Fibroblast of lung (primary cell): Measurements from ENCODE around the gene ATP6V0E1. TPM values are rescaled to one million over a fixed set of nuclear protein-coding genes. Genes with fewer than 3 reads are reported as not detected.

Source experiments
- DNase-seq, 2 donors: peaks; one replicate each; pipeline versions ENCODE4 v3.0.0 to v3.0.0-alpha.2; 2010; ENCODE audit warnings: low read depth in 2 of 2
- H2AFZ ChIP-seq: 2 replicates; pipeline ENCODE4 v1.5.1; 2012; ENCODE audit warnings: low read length, control low read depth, inconsistent platforms
- H3K27ac ChIP-seq: 2 replicates; pipeline ENCODE4 v1.5.1; 2011; ENCODE audit warnings: low read length, control low read depth; ENCODE audit not compliant: insufficient read depth
- H3K27me3 ChIP-seq: 2 replicates; pipeline ENCODE4 v1.5.1; 2011; ENCODE audit warnings: mild to moderate bottlenecking, low read length; ENCODE audit not compliant: control insufficient read depth, insufficient read depth
- H3K36me3 ChIP-seq: 2 replicates; pipeline ENCODE4 v1.5.1; 2011; ENCODE audit warnings: low read length; ENCODE audit not compliant: control insufficient read depth, insufficient read depth
- H3K4me1 ChIP-seq: 2 replicates; pipeline ENCODE4 v1.5.1; 2011; ENCODE audit warnings: low read length; ENCODE audit not compliant: control insufficient read depth, insufficient read depth; ENCODE audit errors: extremely low read depth
- H3K4me2 ChIP-seq: 2 replicates; pipeline ENCODE4 v1.5.1; 2011; ENCODE audit warnings: low read length, control low read depth; ENCODE audit not compliant: insufficient read depth; ENCODE audit errors: extremely low read depth
- H3K4me3 ChIP-seq, 4 experiments: fragments of 200-600 bp in 1 of 4; sonication (generic) in 1 of 4; replicated peaks in 1 of 4; 2 replicates each; pipeline ENCODE4 v1.5.1; 2011 to 2016; ENCODE audit warnings: low read length in 4 of 4, low read depth in 3 of 4, mild to moderate bottlenecking in 3 of 4, control low read depth in 2 of 4, inconsistent platforms in 1 of 4, mixed read lengths in 1 of 4; ENCODE audit not compliant: insufficient read depth in 1 of 4; ENCODE audit errors: control extremely low read depth in 1 of 4
- H3K79me2 ChIP-seq: 2 replicates; pipeline ENCODE4 v1.5.1; 2012; ENCODE audit warnings: mild to moderate bottlenecking, low read length, inconsistent platforms; ENCODE audit not compliant: control insufficient read depth, insufficient read depth
- H3K9ac ChIP-seq: 2 replicates; pipeline ENCODE4 v1.5.1; 2011; ENCODE audit warnings: mild to moderate bottlenecking, low read length, control low read depth; ENCODE audit not compliant: insufficient read depth
- H3K9me3 ChIP-seq: 2 replicates; pipeline ENCODE4 v1.5.1; 2012; ENCODE audit warnings: low read depth, low read length; ENCODE audit not compliant: control insufficient read depth, insufficient read depth
- H4K20me1 ChIP-seq: 2 replicates; pipeline ENCODE4 v1.5.1; 2011; ENCODE audit warnings: low read length; ENCODE audit not compliant: control insufficient read depth, insufficient read depth; ENCODE audit errors: extremely low read depth
- CTCF ChIP-seq, 2 donors: IDR thresholded peaks in 1 of 2; conservative IDR thresholded peaks in 1 of 2; 1 replicate in 1 of 2; 2 replicates in 1 of 2; pipeline ENCODE4 v1.5.1; 2011 to 2012; ENCODE audit warnings: low read length in 2 of 2, control low read depth in 1 of 2, inconsistent platforms in 1 of 2, low read depth in 1 of 2, mild to moderate bottlenecking in 1 of 2
- EZH2 ChIP-seq: IDR thresholded peaks from 2 replicates; pipeline ENCODE4 v1.5.1; 2012; ENCODE audit warnings: low read length, control low read depth, mild to moderate bottlenecking; ENCODE audit errors: missing control alignments
- polyA plus RNA-seq, 2 donors: library from polyadenylated mRNA; depleted of rRNA in 1 of 2; stranded (reverse) in 1 of 2; unstranded in 1 of 2; fragments of >200 nt; gene quantifications; 2 replicates each; pipeline ENCODE4 v1.2.1, GENCODE V29; 2011 to 2012; ENCODE audit warnings: missing spikeins in 1 of 2
- total RNA-seq: library from RNA; depleted of rRNA; stranded (reverse); fragments of >200 nt; gene quantifications from 2 replicates; pipeline ENCODE4 v1.2.1, GENCODE V29; 2014

Gene ATP6V0E1
- total and polyA plus RNA-seq, 2 donors (not counting 1 experiment from before 2014, with no cell fraction given), result 377 to 635 TPM

- no peak overlapping the region for H3K27ac ChIP-seq
- peaks cover 2% of the 10 kb centered on the region for H3K4me1 ChIP-seq
- H3K36me3 ChIP-seq, result peaks cover 15% of the 10 kb centered on the region
- no peaks in the 10 kb centered on the region for H3K9me3 ChIP-seq
- peak in 1 of 2 donors; percentile 30 for DNase-seq
- H2AFZ ChIP-seq, result no peak overlapping the region
- no peak for TF ChIP-seq EZH2
- peak; percentile 12 to 30 for TF ChIP-seq CTCF (conservative IDR thresholded peaks at IDR 0.05 in 1 of 2, IDR thresholded peaks at IDR 0.05 in 1 of 2; ENCODE audit: low read depth in 1 of 2, low read length in 2 of 2)
- H3K4me2 ChIP-seq, result no peak overlapping the region
- no peak overlapping the region for H3K4me3 ChIP-seq
- no peak overlapping the region for H3K9ac ChIP-seq
- no peaks in the 10 kb centered on the region for H3K27me3 ChIP-seq
- H3K79me2 ChIP-seq, result no peaks in the 10 kb centered on the region
- no peaks in the 10 kb centered on the region for H4K20me1 ChIP-seq
Measured at GRCh38 chr5:172939071-172939470, 44.5 kb upstream of the ATP6V0E1 start.

DNA sequence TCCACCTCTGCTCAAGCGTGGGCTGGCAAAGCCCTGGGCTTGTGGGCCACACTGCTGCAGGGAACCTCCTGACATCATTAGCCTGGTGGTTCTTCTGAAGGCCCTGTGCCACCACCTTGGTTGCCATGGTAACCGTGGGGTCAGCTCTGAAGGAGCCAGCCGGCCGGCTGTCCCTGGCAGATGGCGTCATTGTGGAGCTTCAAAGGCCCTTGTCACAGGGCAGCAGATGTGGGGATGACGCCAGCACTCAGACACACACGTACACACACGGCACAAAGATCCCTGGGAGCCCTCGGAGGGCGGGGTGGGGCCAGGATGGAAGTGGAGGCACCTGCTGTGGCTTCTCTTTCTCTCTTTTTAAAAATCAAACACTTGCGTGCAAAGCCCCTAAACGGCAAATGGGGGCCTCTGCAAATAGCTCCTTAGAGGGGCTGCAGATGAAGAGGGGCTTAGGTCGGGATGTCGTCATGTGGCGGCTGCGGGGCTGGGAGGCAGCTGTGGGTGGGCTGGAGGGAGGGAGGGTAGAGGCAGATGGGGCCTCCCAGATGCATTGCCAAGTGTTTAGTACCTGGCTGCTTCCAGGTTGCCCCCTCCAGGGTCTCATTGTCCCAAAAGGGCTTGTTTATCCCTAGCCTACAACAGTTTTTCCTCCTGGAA is 43.8 kb upstream of the ATP6V0E1 start:
- TF ChIP-seq CTCF (conservative IDR thresholded peaks at IDR 0.05 in 1 of 2, IDR thresholded peaks at IDR 0.05 in 1 of 2; ENCODE audit: low read depth in 1 of 2, low read length in 2 of 2) (no peak), EZH2 (no peak)
- H3K27ac ChIP-seq, result no peak overlapping the region
- H2AFZ ChIP-seq, result no peak overlapping the region
- no peaks in the 10 kb centered on the region for H4K20me1 ChIP-seq
- H3K4me2 ChIP-seq, result no peak overlapping the region
- H3K4me3 ChIP-seq, result no peak overlapping the region
- no peaks in the 10 kb centered on the region for H3K79me2 ChIP-seq
- peaks cover 15% of the 10 kb centered on the region for H3K36me3 ChIP-seq
- no peaks in the 10 kb centered on the region for H3K27me3 ChIP-seq
- DNase-seq, result peak in 1 of 2 donors; percentile 25
- peaks cover 2% of the 10 kb centered on the region for H3K4me1 ChIP-seq
- H3K9ac ChIP-seq, result no peak overlapping the region
- no peaks in the 10 kb centered on the region for H3K9me3 ChIP-seq

GRCh38 chr5:172940268-172941066 is 43.1 kb upstream of the ATP6V0E1 start:
- H2AFZ ChIP-seq, result no peak overlapping the region
- no peak overlapping the region for H3K4me3 ChIP-seq
- H3K79me2 ChIP-seq, result no peaks in the 10 kb centered on the region
- H3K27me3 ChIP-seq, result no peaks in the 10 kb centered on the region
- no peak for TF ChIP-seq CTCF (conservative IDR thresholded peaks at IDR 0.05 in 1 of 2, IDR thresholded peaks at IDR 0.05 in 1 of 2; ENCODE audit: low read depth in 1 of 2, low read length in 2 of 2)
- no peak for TF ChIP-seq EZH2
- no peak for DNase-seq
- no peak overlapping the region for H3K9ac ChIP-seq
- peaks cover 2% of the 10 kb centered on the region for H3K4me1 ChIP-seq
- H3K4me2 ChIP-seq, result no peak overlapping the region
- no peak overlapping the region for H3K27ac ChIP-seq
- H3K36me3 ChIP-seq, result peaks cover 10% of the 10 kb centered on the region
- no peaks in the 10 kb centered on the region for H3K9me3 ChIP-seq
- no peaks in the 10 kb centered on the region for H4K20me1 ChIP-seq
